Measurements from ENCODE around the gene TASL.
A peak's percentile ranks its signal among the peaks of the same experiment; 100 is the strongest.

The TASL gene

GRCh38 chrX:30521440-30522182 is 56.0 kb downstream of the TASL start:
- no peak overlapping the region for H3K4me3 ChIP-seq (replicated peaks in 1 of 2; ENCODE audit: low read depth in 2 of 2, low read length in 2 of 2)
- DNase-seq (ENCODE audit: low read depth in 2 of 2): peak; percentile 58 to 78
- no peak for TF ChIP-seq CTCF (IDR thresholded peaks at IDR 0.05; ENCODE audit: low read depth, low read length)

GRCh38 chrX:30513284-30513683 is 64.3 kb downstream of the TASL start:
- DNase-seq (ENCODE audit: low read depth in 2 of 2): peak; percentile 5 to 22
- peak; percentile 46 for TF ChIP-seq CTCF (IDR thresholded peaks at IDR 0.05; ENCODE audit: low read depth, low read length)
- H3K4me3 ChIP-seq (replicated peaks in 1 of 2; ENCODE audit: low read depth in 2 of 2, low read length in 2 of 2): no peak overlapping the region

Measured in cardiac fibroblast (primary cell).